SK-N-SH (cell line): ENCODE measurements around the gene FAM177B. TPM values are rescaled to one million over a fixed set of nuclear protein-coding genes. Genes with fewer than 3 reads are reported as not detected.

ENCODE experiments used
- CTCF ChIA-PET: fragments of 300-600, 350-600 bp; formaldehyde crosslinking; extraction: SDS; loops from one replicate; lab custom pipeline; 2021; lab: Yijun Ruan, JAX
- POLR2A ChIA-PET: fragments of 350-600 bp; sonication (Branson Sonifier 250); formaldehyde crosslinking; extraction: SDS; loops from one replicate; lab custom pipeline; 2020; ENCODE audit warnings: antibody characterized with exemption, inconsistent platforms; lab: Yijun Ruan, JAX
- DNase-seq: peaks from one replicate; pipeline ENCODE4 v3.0.0; 2012
- H2AFZ ChIP-seq: fragments of 200-600 bp; sonication (generic); 2 replicates; pipeline ENCODE4 v1.8.1; 2016; ENCODE audit warnings: antibody characterized with exemption, mild to moderate bottlenecking, low read depth
- H3F3A ChIP-seq: fragments of 200-600 bp; sonication (generic); replicated peaks from 2 replicates; pipeline ENCODE3; 2016; ENCODE audit warnings: antibody characterized with exemption, mild to moderate bottlenecking; ENCODE audit not compliant: insufficient read depth
- H3K27ac ChIP-seq, 2 experiments: fragments of 200-500 bp in 1 of 2; fragments of 200-600 bp in 1 of 2; sonication (Bioruptor generic) in 1 of 2; sonication (generic), shearing (Covaris generic) in 1 of 2; 2 replicates each; pipeline versions ENCODE4 v1.5.1 to v1.6.1; 2014 to 2016; ENCODE audit warnings: low read depth in 2 of 2, inconsistent platforms in 1 of 2, low read length in 1 of 2, mild to moderate bottlenecking in 1 of 2, mixed read lengths in 1 of 2
- H3K27me3 ChIP-seq: fragments of 200-600 bp; sonication (generic), shearing (Covaris generic); 2 replicates; pipeline ENCODE4 v1.6.1; 2016; ENCODE audit warnings: mixed run types; ENCODE audit not compliant: insufficient read depth
- H3K36me3 ChIP-seq, 2 experiments: fragments of 200-500 bp in 1 of 2; fragments of 200-600 bp in 1 of 2; sonication (Bioruptor generic) in 1 of 2; sonication (generic) in 1 of 2; replicated peaks in 1 of 2; 2 replicates each; pipeline versions ENCODE3 to v1.5.1; 2014 to 2016; ENCODE audit warnings: low read length in 1 of 2, mild to moderate bottlenecking in 1 of 2; ENCODE audit not compliant: insufficient read depth in 2 of 2, control insufficient read depth in 1 of 2
- H3K4me1 ChIP-seq, 2 experiments: fragments of 200-500 bp in 1 of 2; fragments of 200-600 bp in 1 of 2; sonication (Bioruptor generic) in 1 of 2; sonication (generic), shearing (Covaris generic) in 1 of 2; 2 replicates each; pipeline versions ENCODE4 v1.5.1 to v1.6.1; 2014 to 2016; ENCODE audit warnings: low read depth in 1 of 2, low read length in 1 of 2, mixed run types in 1 of 2; ENCODE audit not compliant: insufficient read depth in 2 of 2, control insufficient read depth in 1 of 2
- H3K4me2 ChIP-seq: fragments of 200-600 bp; sonication (generic), shearing (Covaris generic); 2 replicates; pipeline ENCODE4 v1.6.1; 2017; ENCODE audit warnings: mixed run types
- H3K4me3 ChIP-seq, 2 experiments: fragments of 200-500 bp in 1 of 2; fragments of 200-600 bp in 1 of 2; sonication (Bioruptor generic) in 1 of 2; sonication (generic), shearing (Covaris generic) in 1 of 2; 2 replicates each; pipeline versions ENCODE4 v1.5.1 to v1.8.1; 2014 to 2016; ENCODE audit warnings: low read depth in 2 of 2, inconsistent platforms in 1 of 2, low read length in 1 of 2, mild to moderate bottlenecking in 1 of 2, mixed read lengths in 1 of 2, moderate library complexity in 1 of 2
- H3K79me2 ChIP-seq: fragments of 200-600 bp; sonication (generic); 2 replicates; pipeline ENCODE4 v1.8.1; 2017; ENCODE audit warnings: mild to moderate bottlenecking; ENCODE audit not compliant: insufficient read depth
- H3K9ac ChIP-seq: fragments of 200-600 bp; sonication (generic); 2 replicates; pipeline ENCODE4 v1.6.1; 2017; ENCODE audit warnings: mixed run types
- H3K9me2 ChIP-seq: fragments of 200-600 bp; sonication (generic); 2 replicates; pipeline ENCODE4 v1.6.1; 2017; ENCODE audit warnings: mixed run types
- H3K9me3 ChIP-seq: fragments of 200-600 bp; sonication (generic); 2 replicates; pipeline ENCODE4 v1.6.1; 2017; ENCODE audit warnings: mixed run types, mild to moderate bottlenecking, moderate library complexity
- H4K20me1 ChIP-seq: fragments of 200-600 bp; sonication (generic); 2 replicates; pipeline ENCODE4 v1.6.1; 2017; ENCODE audit warnings: mild to moderate bottlenecking, mixed run types; ENCODE audit not compliant: insufficient read depth
- CTCF ChIP-seq: fragments of 200-600 bp; sonication (generic); IDR thresholded peaks from 2 replicates; pipeline ENCODE4 v1.6.1; 2017; ENCODE audit warnings: antibody characterized with exemption, mild to moderate bottlenecking, moderate library complexity
- EP300 ChIP-seq, 2 experiments: IDR thresholded peaks; 2 replicates each; pipeline versions ENCODE4 v1.4.0 to v1.6.1; 2012; ENCODE audit warnings: borderline replicate concordance in 1 of 2, low read depth in 1 of 2, low read length in 1 of 2
- JUND ChIP-seq: IDR thresholded peaks from 2 replicates; pipeline ENCODE4 v1.4.0; 2012
- NFIC ChIP-seq: IDR thresholded peaks from 2 replicates; pipeline ENCODE4 v1.4.0; 2012; ENCODE audit warnings: borderline replicate concordance
- NRF1 ChIP-seq: IDR thresholded peaks from 2 replicates; pipeline ENCODE4 v1.6.1; 2012; ENCODE audit warnings: low read depth, mild to moderate bottlenecking, low read length
- PBX3 ChIP-seq: IDR thresholded peaks from 2 replicates; pipeline ENCODE4; 2012
- POLR2AphosphoS5 ChIP-seq: IDR thresholded peaks from 2 replicates; pipeline ENCODE4 v1.6.1; 2012; ENCODE audit warnings: low read depth, low read length
- RCOR1 ChIP-seq: fragments of 150-350 bp; IDR thresholded peaks from 2 replicates; pipeline ENCODE4 v1.6.1; 2017; ENCODE audit warnings: antibody characterized with exemption, low read length
- SIN3A ChIP-seq: IDR thresholded peaks from 2 replicates; pipeline ENCODE4 v1.6.1; 2012; ENCODE audit warnings: low read depth, mild to moderate bottlenecking, low read length, moderate library complexity, borderline replicate concordance
- TAF1 ChIP-seq: IDR thresholded peaks from 2 replicates; pipeline ENCODE4 v1.6.1; 2012; ENCODE audit warnings: low read depth, mild to moderate bottlenecking, low read length, moderate library complexity, borderline replicate concordance
- polyA plus RNA-seq, 3 experiments: library from polyadenylated mRNA; depleted of rRNA; stranded (reverse); fragments of >200 nt; gene quantifications; 2 replicates each; pipeline ENCODE4 v1.2.3, GENCODE V29; 2012
- TF ChIP-seq, protein P1 (sequence below): fragments of 150-350 bp; IDR thresholded peaks from 2 replicates; pipeline ENCODE4 v1.6.1; 2016; ENCODE audit warnings: mild to moderate bottlenecking, low read depth, low read length
- TF ChIP-seq, protein P2 (sequence below): IDR thresholded peaks from 2 replicates; pipeline ENCODE4 v1.4.0; 2012; ENCODE audit warnings: low read depth, borderline replicate concordance
- TF ChIP-seq, protein P3 (sequence below): IDR thresholded peaks from 2 replicates; pipeline ENCODE4 v1.6.1; 2012; ENCODE audit warnings: mild to moderate bottlenecking, low read depth, low read length, moderate library complexity

The FAM177B gene
- polyA plus RNA-seq, 1 of the 3 experiments (the other 2 are of a cell fraction), result not detected

- DNase-seq, result no peak
- TF ChIP-seq PBX3 (no peak), JUND (no peak), NRF1 (no peak), RCOR1 (no peak), NFIC (no peak), CTCF (no peak), TAF1 (no peak), EP300 (IDR thresholded peaks at IDR 0.05; ENCODE audit: borderline replicate concordance in 1 of 2, low read depth in 1 of 2, low read length in 1 of 2) (no peak), SIN3A (no peak), POLR2AphosphoS5 (no peak)
- TF ChIP-seq, protein P1, sequence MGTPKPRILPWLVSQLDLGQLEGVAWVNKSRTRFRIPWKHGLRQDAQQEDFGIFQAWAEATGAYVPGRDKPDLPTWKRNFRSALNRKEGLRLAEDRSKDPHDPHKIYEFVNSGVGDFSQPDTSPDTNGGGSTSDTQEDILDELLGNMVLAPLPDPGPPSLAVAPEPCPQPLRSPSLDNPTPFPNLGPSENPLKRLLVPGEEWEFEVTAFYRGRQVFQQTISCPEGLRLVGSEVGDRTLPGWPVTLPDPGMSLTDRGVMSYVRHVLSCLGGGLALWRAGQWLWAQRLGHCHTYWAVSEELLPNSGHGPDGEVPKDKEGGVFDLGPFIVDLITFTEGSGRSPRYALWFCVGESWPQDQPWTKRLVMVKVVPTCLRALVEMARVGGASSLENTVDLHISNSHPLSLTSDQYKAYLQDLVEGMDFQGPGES, result no peak
- TF ChIP-seq, protein P2, sequence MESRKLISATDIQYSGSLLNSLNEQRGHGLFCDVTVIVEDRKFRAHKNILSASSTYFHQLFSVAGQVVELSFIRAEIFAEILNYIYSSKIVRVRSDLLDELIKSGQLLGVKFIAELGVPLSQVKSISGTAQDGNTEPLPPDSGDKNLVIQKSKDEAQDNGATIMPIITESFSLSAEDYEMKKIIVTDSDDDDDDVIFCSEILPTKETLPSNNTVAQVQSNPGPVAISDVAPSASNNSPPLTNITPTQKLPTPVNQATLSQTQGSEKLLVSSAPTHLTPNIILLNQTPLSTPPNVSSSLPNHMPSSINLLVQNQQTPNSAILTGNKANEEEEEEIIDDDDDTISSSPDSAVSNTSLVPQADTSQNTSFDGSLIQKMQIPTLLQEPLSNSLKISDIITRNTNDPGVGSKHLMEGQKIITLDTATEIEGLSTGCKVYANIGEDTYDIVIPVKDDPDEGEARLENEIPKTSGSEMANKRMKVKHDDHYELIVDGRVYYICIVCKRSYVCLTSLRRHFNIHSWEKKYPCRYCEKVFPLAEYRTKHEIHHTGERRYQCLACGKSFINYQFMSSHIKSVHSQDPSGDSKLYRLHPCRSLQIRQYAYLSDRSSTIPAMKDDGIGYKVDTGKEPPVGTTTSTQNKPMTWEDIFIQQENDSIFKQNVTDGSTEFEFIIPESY, result no peak
- TF ChIP-seq, protein P3, sequence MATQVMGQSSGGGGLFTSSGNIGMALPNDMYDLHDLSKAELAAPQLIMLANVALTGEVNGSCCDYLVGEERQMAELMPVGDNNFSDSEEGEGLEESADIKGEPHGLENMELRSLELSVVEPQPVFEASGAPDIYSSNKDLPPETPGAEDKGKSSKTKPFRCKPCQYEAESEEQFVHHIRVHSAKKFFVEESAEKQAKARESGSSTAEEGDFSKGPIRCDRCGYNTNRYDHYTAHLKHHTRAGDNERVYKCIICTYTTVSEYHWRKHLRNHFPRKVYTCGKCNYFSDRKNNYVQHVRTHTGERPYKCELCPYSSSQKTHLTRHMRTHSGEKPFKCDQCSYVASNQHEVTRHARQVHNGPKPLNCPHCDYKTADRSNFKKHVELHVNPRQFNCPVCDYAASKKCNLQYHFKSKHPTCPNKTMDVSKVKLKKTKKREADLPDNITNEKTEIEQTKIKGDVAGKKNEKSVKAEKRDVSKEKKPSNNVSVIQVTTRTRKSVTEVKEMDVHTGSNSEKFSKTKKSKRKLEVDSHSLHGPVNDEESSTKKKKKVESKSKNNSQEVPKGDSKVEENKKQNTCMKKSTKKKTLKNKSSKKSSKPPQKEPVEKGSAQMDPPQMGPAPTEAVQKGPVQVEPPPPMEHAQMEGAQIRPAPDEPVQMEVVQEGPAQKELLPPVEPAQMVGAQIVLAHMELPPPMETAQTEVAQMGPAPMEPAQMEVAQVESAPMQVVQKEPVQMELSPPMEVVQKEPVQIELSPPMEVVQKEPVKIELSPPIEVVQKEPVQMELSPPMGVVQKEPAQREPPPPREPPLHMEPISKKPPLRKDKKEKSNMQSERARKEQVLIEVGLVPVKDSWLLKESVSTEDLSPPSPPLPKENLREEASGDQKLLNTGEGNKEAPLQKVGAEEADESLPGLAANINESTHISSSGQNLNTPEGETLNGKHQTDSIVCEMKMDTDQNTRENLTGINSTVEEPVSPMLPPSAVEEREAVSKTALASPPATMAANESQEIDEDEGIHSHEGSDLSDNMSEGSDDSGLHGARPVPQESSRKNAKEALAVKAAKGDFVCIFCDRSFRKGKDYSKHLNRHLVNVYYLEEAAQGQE, result no peak
- Histone ChIP-seq H3K9me2 (no peaks in the 10 kb centered on the region), H3K27me3 (peaks cover 8% of the 10 kb centered on the region; the same call in 1 of the 2 replicates), H3K9me3 (no peaks in the 10 kb centered on the region), H3K79me2 (no peaks in the 10 kb centered on the region), H4K20me1 (no peaks in the 10 kb centered on the region), H2AFZ (no peak overlapping the region), H3K4me1 (no peaks in the 10 kb centered on the region), H3K27ac (no peak overlapping the region), H3K4me3 (no peak overlapping the region), H3F3A (no peaks in the 10 kb centered on the region), H3K9ac (no peak overlapping the region), H3K4me2 (no peak overlapping the region), H3K36me3 (no peaks in the 10 kb centered on the region)
- ChIA-PET CTCF (interaction anchor here (0.8 to 1.6 kb wide), 3 partner anchors 109 to 351 kb away, joined by 3 to 6 read pairs (median 3); no protein-coding TSS in a partner anchor), POLR2A (no interaction called here)
Observed at GRCh38 chr1:222783051-222783450, 46.0 kb downstream of the FAM177B start.
